ENCODE measurements around the gene ROBO2.
"Not testable (repeated sequence)": the region's sequence is repeated elsewhere in the genome, so short reads cannot be mapped to it uniquely, and the experiment has no call there.

The ROBO2 gene

GRCh38 chr3:77370413-77370812 lies 330.5 kb downstream of the ROBO2 start:
- Mint-ChIP-seq H3K27ac (no peak overlapping the region), H3K4me1 (no peaks in the 10 kb centered on the region), H3K36me3 (ENCODE audit: low read depth) (no peaks in the 10 kb centered on the region), H3K9me3 (peaks cover 8% of the 10 kb centered on the region), H3K4me3 (no peak overlapping the region), H3K27me3 (no peaks in the 10 kb centered on the region)
- DNase-seq (no peak), ATAC-seq (no peak)

GRCh38 chr3:77372018-77372417 lies 332.1 kb downstream of the ROBO2 start:
- no peak for DNase-seq
- Mint-ChIP-seq H3K4me3 (no peak overlapping the region), H3K36me3 (ENCODE audit: low read depth) (no peaks in the 10 kb centered on the region), H3K4me1 (no peaks in the 10 kb centered on the region), H3K27ac (no peak overlapping the region), H3K27me3 (no peaks in the 10 kb centered on the region), H3K9me3 (peaks cover 8% of the 10 kb centered on the region)
- no peak for ATAC-seq

- Mint-ChIP-seq H3K27ac (no peak overlapping the region), H3K4me3 (no peak overlapping the region), H3K9me3 (peaks cover 8% of the 10 kb centered on the region), H3K27me3 (no peaks in the 10 kb centered on the region), H3K4me1 (no peaks in the 10 kb centered on the region), H3K36me3 (ENCODE audit: low read depth) (no peaks in the 10 kb centered on the region)
- ATAC-seq (no peak), DNase-seq (no peak)
Observed at GRCh38 chr3:77372634-77373346, 332.9 kb downstream of the ROBO2 start.

- Mint-ChIP-seq H3K4me3 (no peak overlapping the region), H3K36me3 (ENCODE audit: low read depth) (no peaks in the 10 kb centered on the region), H3K27ac (no peak overlapping the region), H3K27me3 (no peaks in the 10 kb centered on the region), H3K4me1 (no peaks in the 10 kb centered on the region), H3K9me3 (peaks cover 8% of the 10 kb centered on the region)
- no peak for ATAC-seq
- DNase-seq: no peak
Observed at GRCh38 chr3:77373619-77374018, 333.7 kb downstream of the ROBO2 start.

GRCh38 chr3:77376511-77376910 lies 336.6 kb downstream of the ROBO2 start:
- H3K27me3 Mint-ChIP-seq: no peaks in the 10 kb centered on the region
- ATAC-seq: no peak
- H3K9me3 Mint-ChIP-seq: peaks cover 8% of the 10 kb centered on the region
- no peak overlapping the region for H3K4me3 Mint-ChIP-seq
- no peak for DNase-seq
- no peak overlapping the region for H3K27ac Mint-ChIP-seq
- H3K4me1 Mint-ChIP-seq: no peaks in the 10 kb centered on the region
- no peaks in the 10 kb centered on the region for H3K36me3 Mint-ChIP-seq (ENCODE audit: low read depth)

- Mint-ChIP-seq H3K27ac (no peak overlapping the region), H3K9me3 (peaks cover 12% of the 10 kb centered on the region), H3K4me1 (no peaks in the 10 kb centered on the region), H3K4me3 (no peak overlapping the region), H3K36me3 (ENCODE audit: low read depth) (no peaks in the 10 kb centered on the region), H3K27me3 (no peaks in the 10 kb centered on the region)
- DNase-seq (no peak), ATAC-seq (no peak)
Observed at GRCh38 chr3:77377717-77378116, 337.8 kb downstream of the ROBO2 start.

- Mint-ChIP-seq H3K9me3 (peaks cover 8% of the 10 kb centered on the region), H3K27ac (no peak overlapping the region), H3K36me3 (ENCODE audit: low read depth) (no peaks in the 10 kb centered on the region), H3K27me3 (no peaks in the 10 kb centered on the region), H3K4me3 (no peak overlapping the region), H3K4me1 (no peaks in the 10 kb centered on the region)
- DNase-seq (no peak), ATAC-seq (no peak)
Observed at GRCh38 chr3:77380136-77380535, 340.2 kb downstream of the ROBO2 start.

GRCh38 chr3:77381431-77381830 lies 341.5 kb downstream of the ROBO2 start:
- H3K4me3 Mint-ChIP-seq: no peak overlapping the region
- ATAC-seq: no peak
- no peaks in the 10 kb centered on the region for H3K36me3 Mint-ChIP-seq (ENCODE audit: low read depth)
- peaks cover 8% of the 10 kb centered on the region for H3K9me3 Mint-ChIP-seq
- H3K4me1 Mint-ChIP-seq: no peaks in the 10 kb centered on the region
- H3K27ac Mint-ChIP-seq: no peak overlapping the region
- no peaks in the 10 kb centered on the region for H3K27me3 Mint-ChIP-seq
- no peak for DNase-seq

- Mint-ChIP-seq H3K4me1 (no peaks in the 10 kb centered on the region), H3K27me3 (no peaks in the 10 kb centered on the region), H3K27ac (no peak overlapping the region), H3K4me3 (no peak overlapping the region), H3K36me3 (ENCODE audit: low read depth) (no peaks in the 10 kb centered on the region), H3K9me3 (peaks cover 20% of the 10 kb centered on the region)
- DNase-seq (no peak), ATAC-seq (no peak)
Observed at GRCh38 chr3:77392181-77392580, 352.3 kb downstream of the ROBO2 start.

GRCh38 chr3:77394046-77394445 lies 354.1 kb downstream of the ROBO2 start:
- Mint-ChIP-seq H3K4me1 (no peaks in the 10 kb centered on the region), H3K4me3 (no peak overlapping the region), H3K9me3 (peaks cover 12% of the 10 kb centered on the region), H3K27me3 (no peaks in the 10 kb centered on the region), H3K36me3 (ENCODE audit: low read depth) (no peaks in the 10 kb centered on the region), H3K27ac (no peak overlapping the region)
- no peak for DNase-seq
- ATAC-seq: no peak

GRCh38 chr3:77404871-77405270 lies 365.0 kb downstream of the ROBO2 start:
- DNase-seq: no peak
- Mint-ChIP-seq H3K4me1 (no peaks in the 10 kb centered on the region), H3K27me3 (no peaks in the 10 kb centered on the region), H3K36me3 (ENCODE audit: low read depth) (no peaks in the 10 kb centered on the region), H3K27ac (no peak overlapping the region), H3K4me3 (no peak overlapping the region), H3K9me3 (peaks cover 3% of the 10 kb centered on the region)
- no peak for ATAC-seq

GRCh38 chr3:77407441-77407840 lies 367.5 kb downstream of the ROBO2 start:
- ATAC-seq: no peak
- no peak for DNase-seq
- Mint-ChIP-seq H3K9me3 (no peaks in the 10 kb centered on the region), H3K27me3 (no peaks in the 10 kb centered on the region), H3K4me1 (no peaks in the 10 kb centered on the region), H3K4me3 (no peak overlapping the region), H3K36me3 (ENCODE audit: low read depth) (no peaks in the 10 kb centered on the region), H3K27ac (no peak overlapping the region)

- not testable (repeated sequence) for H3K4me3 Mint-ChIP-seq
Observed at GRCh38 chr3:77410334-77410733, 370.4 kb downstream of the ROBO2 start.

GRCh38 chr3:77411334-77411733 lies 371.4 kb downstream of the ROBO2 start:
- peaks cover 19% of the 10 kb centered on the region for H3K9me3 Mint-ChIP-seq
- H3K36me3 Mint-ChIP-seq (ENCODE audit: low read depth): no peaks in the 10 kb centered on the region
- DNase-seq: no peak
- no peaks in the 10 kb centered on the region for H3K4me1 Mint-ChIP-seq
- no peaks in the 10 kb centered on the region for H3K27me3 Mint-ChIP-seq
- no peak for ATAC-seq
- H3K27ac Mint-ChIP-seq: no peak overlapping the region
- no peak overlapping the region for H3K4me3 Mint-ChIP-seq

More at GRCh38 chr3:77410334-77410733, 370.4 kb downstream of the ROBO2 start:
- not testable (repeated sequence) for H3K36me3 Mint-ChIP-seq (ENCODE audit: low read depth); DNase-seq; ATAC-seq; H3K4me1 Mint-ChIP-seq; H3K27ac Mint-ChIP-seq; H3K27me3 Mint-ChIP-seq
- peaks cover 19% of the 10 kb centered on the region for H3K9me3 Mint-ChIP-seq

- H3K36me3 Mint-ChIP-seq (ENCODE audit: low read depth): no peaks in the 10 kb centered on the region
Observed at GRCh38 chr3:77412021-77412438, 372.1 kb downstream of the ROBO2 start.

GRCh38 chr3:77412584-77412983 lies 372.7 kb downstream of the ROBO2 start:
- ATAC-seq: no peak
- Mint-ChIP-seq H3K27ac (no peak overlapping the region), H3K4me1 (no peaks in the 10 kb centered on the region), H3K9me3 (peaks cover 19% of the 10 kb centered on the region), H3K27me3 (no peaks in the 10 kb centered on the region), H3K4me3 (no peak overlapping the region), H3K36me3 (ENCODE audit: low read depth) (no peaks in the 10 kb centered on the region)
- DNase-seq: no peak

More at GRCh38 chr3:77412021-77412438, 372.1 kb downstream of the ROBO2 start:
- H3K4me1 Mint-ChIP-seq: no peaks in the 10 kb centered on the region
- ATAC-seq: no peak
- no peaks in the 10 kb centered on the region for H3K27me3 Mint-ChIP-seq
- no peak overlapping the region for H3K4me3 Mint-ChIP-seq
- H3K27ac Mint-ChIP-seq: no peak overlapping the region
- DNase-seq: no peak
- peaks cover 19% of the 10 kb centered on the region for H3K9me3 Mint-ChIP-seq

Measured in activated naive CD8-positive, alpha-beta T cell treated with anti-CD3 and anti-CD28 coated beads, Interleukin-2, amount 50 U/mL, for 24 hours (primary cell).